Measurements from ENCODE around the gene PSTPIP2.

PSTPIP2 gene

DNA sequence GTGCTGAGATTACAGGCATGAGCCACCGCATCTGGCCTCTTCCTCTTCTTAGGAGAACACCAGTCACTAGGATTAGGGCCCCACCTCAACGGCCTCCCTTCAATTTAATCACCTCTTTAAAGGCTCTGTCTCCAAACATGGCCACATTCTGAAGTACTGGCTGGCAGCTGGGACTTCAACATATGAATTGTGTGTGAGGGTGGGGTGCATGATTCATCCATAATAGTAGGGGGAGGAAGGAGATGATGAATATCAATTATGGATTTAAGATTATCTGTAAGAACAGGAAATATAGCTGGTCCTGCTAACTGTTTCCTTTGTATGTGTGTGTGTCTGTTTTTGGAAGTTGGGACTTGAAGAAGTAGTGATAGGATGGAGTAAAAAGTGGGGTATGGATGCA is 90.2 kb downstream of the PSTPIP2 start:
- Histone ChIP-seq H3K9me2 (replicated peaks; ENCODE audit: control insufficient read depth, low read length) (no peaks in the 10 kb centered on the region), H3K9me3 (ENCODE audit: control insufficient read depth, insufficient read depth, low read length) (no peaks in the 10 kb centered on the region), H3K79me2 (ENCODE audit: control insufficient read depth, low read length) (no peaks in the 10 kb centered on the region), H3K4me2 (ENCODE audit: low read length) (no peak overlapping the region), H4K20me1 (ENCODE audit: control insufficient read depth, insufficient read depth, low read depth, low read length) (no peaks in the 10 kb centered on the region), H3K4me1 (ENCODE audit: control insufficient read depth, low read length) (no peaks in the 10 kb centered on the region), H3K36me3 (ENCODE audit: control insufficient read depth, low read length) (no peaks in the 10 kb centered on the region), H3K27me3 (ENCODE audit: control insufficient read depth, low read length) (peaks cover 7% of the 10 kb centered on the region), H3K4me3 (ENCODE audit: low read length) (no peak overlapping the region), H3K27ac (ENCODE audit: low read depth, low read length) (no peak overlapping the region), H3F3A (ENCODE audit: control insufficient read depth, insufficient read depth) (no peaks in the 10 kb centered on the region)
- TF ChIP-seq, protein P1, sequence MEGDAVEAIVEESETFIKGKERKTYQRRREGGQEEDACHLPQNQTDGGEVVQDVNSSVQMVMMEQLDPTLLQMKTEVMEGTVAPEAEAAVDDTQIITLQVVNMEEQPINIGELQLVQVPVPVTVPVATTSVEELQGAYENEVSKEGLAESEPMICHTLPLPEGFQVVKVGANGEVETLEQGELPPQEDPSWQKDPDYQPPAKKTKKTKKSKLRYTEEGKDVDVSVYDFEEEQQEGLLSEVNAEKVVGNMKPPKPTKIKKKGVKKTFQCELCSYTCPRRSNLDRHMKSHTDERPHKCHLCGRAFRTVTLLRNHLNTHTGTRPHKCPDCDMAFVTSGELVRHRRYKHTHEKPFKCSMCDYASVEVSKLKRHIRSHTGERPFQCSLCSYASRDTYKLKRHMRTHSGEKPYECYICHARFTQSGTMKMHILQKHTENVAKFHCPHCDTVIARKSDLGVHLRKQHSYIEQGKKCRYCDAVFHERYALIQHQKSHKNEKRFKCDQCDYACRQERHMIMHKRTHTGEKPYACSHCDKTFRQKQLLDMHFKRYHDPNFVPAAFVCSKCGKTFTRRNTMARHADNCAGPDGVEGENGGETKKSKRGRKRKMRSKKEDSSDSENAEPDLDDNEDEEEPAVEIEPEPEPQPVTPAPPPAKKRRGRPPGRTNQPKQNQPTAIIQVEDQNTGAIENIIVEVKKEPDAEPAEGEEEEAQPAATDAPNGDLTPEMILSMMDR (IDR thresholded peaks at IDR 0.05; ENCODE audit: low read depth, low read length, poor library complexity, severe bottlenecking) = no peak
- TF ChIP-seq EZH2phosphoT487 (IDR thresholded peaks at IDR 0.05; ENCODE audit: borderline replicate concordance, low read length) = no peak

DNA sequence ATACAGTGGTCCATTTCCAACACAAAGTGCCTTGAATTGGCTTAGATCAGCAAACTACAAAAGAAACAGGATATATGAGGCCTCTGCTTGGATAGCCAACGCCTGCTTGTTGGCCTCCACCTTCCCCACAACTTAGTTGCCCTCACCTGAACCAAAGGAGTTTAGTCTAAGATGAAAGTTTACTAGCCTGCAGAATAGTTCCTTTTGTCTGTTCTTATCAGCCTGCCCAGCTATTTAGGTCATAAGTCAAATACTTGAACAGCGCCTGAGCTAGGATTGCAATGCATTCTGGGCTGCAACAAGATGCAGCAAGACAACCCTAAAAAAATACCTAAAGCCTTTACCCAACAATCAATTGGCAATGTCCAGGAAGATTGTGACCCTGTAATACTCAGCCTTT is 91.8 kb downstream of the PSTPIP2 start:
- H3K36me3 ChIP-seq (ENCODE audit: control insufficient read depth, low read length) = no peaks in the 10 kb centered on the region
- no peak overlapping the region for H3K4me3 ChIP-seq (ENCODE audit: low read length)
- H4K20me1 ChIP-seq (ENCODE audit: control insufficient read depth, insufficient read depth, low read depth, low read length) = no peaks in the 10 kb centered on the region
- no peak overlapping the region for H3K27ac ChIP-seq (ENCODE audit: low read depth, low read length)
- H3K9me3 ChIP-seq (ENCODE audit: control insufficient read depth, insufficient read depth, low read length) = no peaks in the 10 kb centered on the region
- no peaks in the 10 kb centered on the region for H3K79me2 ChIP-seq (ENCODE audit: control insufficient read depth, low read length)
- H3K4me1 ChIP-seq (ENCODE audit: control insufficient read depth, low read length) = no peaks in the 10 kb centered on the region
- H3K4me2 ChIP-seq (ENCODE audit: low read length) = no peak overlapping the region
- H3K9me2 ChIP-seq (replicated peaks; ENCODE audit: control insufficient read depth, low read length) = no peaks in the 10 kb centered on the region
- peaks cover 7% of the 10 kb centered on the region for H3K27me3 ChIP-seq (ENCODE audit: control insufficient read depth, low read length)
- TF ChIP-seq, protein P1 (IDR thresholded peaks at IDR 0.05; ENCODE audit: low read depth, low read length, poor library complexity, severe bottlenecking) = no peak
- no peak for TF ChIP-seq EZH2phosphoT487 (IDR thresholded peaks at IDR 0.05; ENCODE audit: borderline replicate concordance, low read length)
- H3F3A ChIP-seq (ENCODE audit: control insufficient read depth, insufficient read depth) = no peaks in the 10 kb centered on the region

DNA sequence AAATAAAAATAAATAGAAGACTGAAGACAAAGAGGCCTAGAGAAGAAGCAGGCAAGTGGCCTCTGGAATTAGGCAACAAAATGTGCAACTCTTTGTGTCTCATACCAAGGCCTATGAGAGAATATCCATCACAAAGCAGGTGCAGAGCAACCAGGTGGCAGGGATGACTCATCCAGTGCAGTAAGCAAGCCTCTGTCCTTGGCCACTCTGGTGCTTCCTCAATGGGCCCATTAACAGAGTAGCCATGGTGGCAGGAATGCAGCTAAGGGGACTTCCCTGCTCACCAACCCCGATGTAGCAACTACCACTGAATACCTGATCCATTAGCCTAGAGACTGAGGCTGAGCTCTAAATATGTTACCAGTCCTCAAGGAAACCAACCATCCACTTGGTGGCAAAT is 94.0 kb downstream of the PSTPIP2 start:
- Histone ChIP-seq H3K27me3 (ENCODE audit: control insufficient read depth, low read length) (no peaks in the 10 kb centered on the region), H3K4me3 (ENCODE audit: low read length) (no peak overlapping the region), H3K79me2 (ENCODE audit: control insufficient read depth, low read length) (no peaks in the 10 kb centered on the region), H3K4me2 (ENCODE audit: low read length) (no peak overlapping the region), H3K36me3 (ENCODE audit: control insufficient read depth, low read length) (no peaks in the 10 kb centered on the region), H3K9me2 (replicated peaks; ENCODE audit: control insufficient read depth, low read length) (no peaks in the 10 kb centered on the region), H3K27ac (ENCODE audit: low read depth, low read length) (no peak overlapping the region), H3K4me1 (ENCODE audit: control insufficient read depth, low read length) (no peaks in the 10 kb centered on the region), H3K9me3 (ENCODE audit: control insufficient read depth, insufficient read depth, low read length) (no peaks in the 10 kb centered on the region), H4K20me1 (ENCODE audit: control insufficient read depth, insufficient read depth, low read depth, low read length) (no peaks in the 10 kb centered on the region), H3F3A (ENCODE audit: control insufficient read depth, insufficient read depth) (no peaks in the 10 kb centered on the region)
- TF ChIP-seq, protein P1 (IDR thresholded peaks at IDR 0.05; ENCODE audit: low read depth, low read length, poor library complexity, severe bottlenecking) = no peak
- no peak for TF ChIP-seq EZH2phosphoT487 (IDR thresholded peaks at IDR 0.05; ENCODE audit: borderline replicate concordance, low read length)

DNA sequence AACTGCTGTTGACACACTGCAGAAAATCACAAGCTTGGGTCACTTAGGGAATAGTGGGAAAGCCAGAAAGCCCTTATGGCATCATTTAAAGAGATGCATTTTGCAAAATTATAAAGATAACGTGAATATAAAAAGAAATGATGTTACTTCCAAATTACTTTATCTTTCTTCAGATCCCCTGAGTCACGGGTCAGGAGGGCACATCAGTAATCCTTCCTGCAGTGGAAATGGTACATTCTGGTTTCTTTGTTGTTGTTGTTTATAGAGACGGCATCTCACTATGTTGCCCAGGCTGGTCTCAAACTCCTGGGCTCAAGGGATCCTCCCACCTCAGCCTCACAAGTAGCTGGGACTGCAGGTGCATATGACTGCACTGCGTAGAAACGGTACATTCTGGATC is 95.1 kb downstream of the PSTPIP2 start:
- Histone ChIP-seq H3K27ac (ENCODE audit: low read depth, low read length) (no peak overlapping the region), H3K4me1 (ENCODE audit: control insufficient read depth, low read length) (no peaks in the 10 kb centered on the region), H3K79me2 (ENCODE audit: control insufficient read depth, low read length) (no peaks in the 10 kb centered on the region), H3K4me2 (ENCODE audit: low read length) (no peak overlapping the region), H3K9me3 (ENCODE audit: control insufficient read depth, insufficient read depth, low read length) (no peaks in the 10 kb centered on the region), H3F3A (ENCODE audit: control insufficient read depth, insufficient read depth) (no peaks in the 10 kb centered on the region), H3K9me2 (replicated peaks; ENCODE audit: control insufficient read depth, low read length) (no peaks in the 10 kb centered on the region), H3K4me3 (ENCODE audit: low read length) (no peak overlapping the region), H4K20me1 (ENCODE audit: control insufficient read depth, insufficient read depth, low read depth, low read length) (no peaks in the 10 kb centered on the region), H3K36me3 (ENCODE audit: control insufficient read depth, low read length) (no peaks in the 10 kb centered on the region), H3K27me3 (ENCODE audit: control insufficient read depth, low read length) (no peaks in the 10 kb centered on the region)
- TF ChIP-seq, protein P1 (IDR thresholded peaks at IDR 0.05; ENCODE audit: low read depth, low read length, poor library complexity, severe bottlenecking) = no peak
- no peak for TF ChIP-seq EZH2phosphoT487 (IDR thresholded peaks at IDR 0.05; ENCODE audit: borderline replicate concordance, low read length)
